PFSK-1 (cell line): ENCODE data around the gene CSE1L.

Source experiments
- FOXP2 ChIP-seq: optimal IDR thresholded peaks from 2 replicates; pipeline ENCODE3; 2011; ENCODE audit warnings: borderline replicate concordance, control low read depth, inconsistent platforms; ENCODE audit not compliant: insufficient read depth; ENCODE audit errors: extremely low read length, extremely low read depth
- POLR2AphosphoS5 ChIP-seq: IDR thresholded peaks from 2 replicates; pipeline ENCODE4 v1.6.1; 2012; ENCODE audit warnings: low read depth, mild to moderate bottlenecking, control low read depth, low read length, moderate library complexity
- REST ChIP-seq, 2 experiments: IDR thresholded peaks; 2 replicates each; pipeline versions ENCODE4 v1.6.1 to v1.8.0; 2011 to 2012; ENCODE audit warnings: low read depth in 2 of 2, low read length in 2 of 2, control low read depth in 1 of 2, inconsistent platforms in 1 of 2, mild to moderate bottlenecking in 1 of 2, moderate library complexity in 1 of 2; ENCODE audit not compliant: insufficient read depth in 1 of 2
- SIN3A ChIP-seq: IDR thresholded peaks from 2 replicates; pipeline ENCODE4 v1.6.1; 2012; ENCODE audit warnings: mild to moderate bottlenecking, low read length, moderate library complexity, borderline replicate concordance; ENCODE audit not compliant: insufficient read depth
- TAF1 ChIP-seq: IDR thresholded peaks from 2 replicates; pipeline ENCODE4 v1.6.1; 2012; ENCODE audit warnings: low read length, control low read depth, borderline replicate concordance; ENCODE audit not compliant: insufficient read depth

CSE1L gene

GRCh38 chr20:49024220-49024619 is 21.9 kb upstream of the CSE1L start:
- TF ChIP-seq SIN3A (no peak), FOXP2 (no peak), POLR2AphosphoS5 (no peak), TAF1 (no peak), REST (IDR thresholded peaks at IDR 0.05; ENCODE audit: insufficient read depth in 1 of 2, low read depth in 2 of 2, low read length in 2 of 2) (no peak)

DNA sequence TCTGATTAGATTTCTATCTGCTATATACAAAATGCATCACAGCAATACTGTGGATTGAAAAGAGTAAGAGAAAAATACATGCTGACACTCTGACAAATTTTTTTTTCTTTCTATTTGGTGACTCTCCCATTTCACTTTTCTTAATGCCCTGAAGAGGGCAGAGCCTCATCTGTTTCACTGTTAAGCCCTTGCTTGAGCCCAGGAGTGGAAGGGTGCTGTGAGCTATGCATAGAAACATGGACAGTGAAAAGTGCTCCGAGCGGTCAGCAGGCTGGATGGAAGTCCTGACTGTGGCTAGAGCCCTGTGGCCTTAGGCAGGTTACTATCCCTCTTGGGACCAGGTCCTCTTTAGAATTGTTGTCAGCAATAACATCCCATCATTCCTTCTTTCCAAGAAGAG is 17.4 kb upstream of the CSE1L start:
- TF ChIP-seq FOXP2: no peak
- no peak for TF ChIP-seq POLR2AphosphoS5
- no peak for TF ChIP-seq REST (IDR thresholded peaks at IDR 0.05; ENCODE audit: insufficient read depth in 1 of 2, low read depth in 2 of 2, low read length in 2 of 2)
- no peak for TF ChIP-seq SIN3A
- no peak for TF ChIP-seq TAF1

- TF ChIP-seq SIN3A: no peak
- no peak for TF ChIP-seq FOXP2
- no peak for TF ChIP-seq TAF1
- no peak for TF ChIP-seq REST (IDR thresholded peaks at IDR 0.05; ENCODE audit: insufficient read depth in 1 of 2, low read depth in 2 of 2, low read length in 2 of 2)
- TF ChIP-seq POLR2AphosphoS5: no peak
Measured at GRCh38 chr20:49029203-49029602, 16.9 kb upstream of the CSE1L start.

GRCh38 chr20:49030954-49031619 is 15.0 kb upstream of the CSE1L start:
- TF ChIP-seq SIN3A (no peak), TAF1 (no peak), FOXP2 (no peak), REST (IDR thresholded peaks at IDR 0.05; ENCODE audit: insufficient read depth in 1 of 2, low read depth in 2 of 2, low read length in 2 of 2) (no peak), POLR2AphosphoS5 (no peak)

DNA sequence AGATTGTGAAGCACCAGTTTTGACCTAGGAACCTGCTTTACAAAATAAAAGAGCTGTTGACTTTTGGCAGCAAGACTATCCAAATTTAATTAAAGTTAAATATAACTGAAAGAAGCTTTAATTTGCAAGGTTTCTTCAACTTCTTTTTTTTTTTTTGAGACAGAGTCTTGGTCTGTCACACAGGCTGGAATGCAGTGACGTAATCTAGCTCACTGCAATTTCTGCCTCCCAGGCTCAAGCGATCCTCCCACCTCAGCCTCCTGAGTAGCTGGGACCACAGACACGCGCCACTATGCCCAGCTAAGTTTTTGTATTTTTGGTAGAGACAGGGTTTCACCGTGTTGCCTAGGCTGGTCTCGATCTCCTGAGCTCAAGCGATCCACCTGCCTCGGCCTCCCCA is 13.7 kb upstream of the CSE1L start:
- no peak for TF ChIP-seq SIN3A
- TF ChIP-seq TAF1: no peak
- TF ChIP-seq REST (IDR thresholded peaks at IDR 0.05; ENCODE audit: insufficient read depth in 1 of 2, low read depth in 2 of 2, low read length in 2 of 2): no peak
- TF ChIP-seq POLR2AphosphoS5: no peak
- TF ChIP-seq FOXP2: no peak
